ENCODE measurements around the gene PIK3C2A.
A peak's percentile ranks its signal among the peaks of the same experiment; 100 is the strongest.
"Not testable (repeated sequence)": the region's sequence is repeated elsewhere in the genome, so short reads cannot be mapped to it uniquely, and the experiment has no call there.

Gene PIK3C2A, protein sequence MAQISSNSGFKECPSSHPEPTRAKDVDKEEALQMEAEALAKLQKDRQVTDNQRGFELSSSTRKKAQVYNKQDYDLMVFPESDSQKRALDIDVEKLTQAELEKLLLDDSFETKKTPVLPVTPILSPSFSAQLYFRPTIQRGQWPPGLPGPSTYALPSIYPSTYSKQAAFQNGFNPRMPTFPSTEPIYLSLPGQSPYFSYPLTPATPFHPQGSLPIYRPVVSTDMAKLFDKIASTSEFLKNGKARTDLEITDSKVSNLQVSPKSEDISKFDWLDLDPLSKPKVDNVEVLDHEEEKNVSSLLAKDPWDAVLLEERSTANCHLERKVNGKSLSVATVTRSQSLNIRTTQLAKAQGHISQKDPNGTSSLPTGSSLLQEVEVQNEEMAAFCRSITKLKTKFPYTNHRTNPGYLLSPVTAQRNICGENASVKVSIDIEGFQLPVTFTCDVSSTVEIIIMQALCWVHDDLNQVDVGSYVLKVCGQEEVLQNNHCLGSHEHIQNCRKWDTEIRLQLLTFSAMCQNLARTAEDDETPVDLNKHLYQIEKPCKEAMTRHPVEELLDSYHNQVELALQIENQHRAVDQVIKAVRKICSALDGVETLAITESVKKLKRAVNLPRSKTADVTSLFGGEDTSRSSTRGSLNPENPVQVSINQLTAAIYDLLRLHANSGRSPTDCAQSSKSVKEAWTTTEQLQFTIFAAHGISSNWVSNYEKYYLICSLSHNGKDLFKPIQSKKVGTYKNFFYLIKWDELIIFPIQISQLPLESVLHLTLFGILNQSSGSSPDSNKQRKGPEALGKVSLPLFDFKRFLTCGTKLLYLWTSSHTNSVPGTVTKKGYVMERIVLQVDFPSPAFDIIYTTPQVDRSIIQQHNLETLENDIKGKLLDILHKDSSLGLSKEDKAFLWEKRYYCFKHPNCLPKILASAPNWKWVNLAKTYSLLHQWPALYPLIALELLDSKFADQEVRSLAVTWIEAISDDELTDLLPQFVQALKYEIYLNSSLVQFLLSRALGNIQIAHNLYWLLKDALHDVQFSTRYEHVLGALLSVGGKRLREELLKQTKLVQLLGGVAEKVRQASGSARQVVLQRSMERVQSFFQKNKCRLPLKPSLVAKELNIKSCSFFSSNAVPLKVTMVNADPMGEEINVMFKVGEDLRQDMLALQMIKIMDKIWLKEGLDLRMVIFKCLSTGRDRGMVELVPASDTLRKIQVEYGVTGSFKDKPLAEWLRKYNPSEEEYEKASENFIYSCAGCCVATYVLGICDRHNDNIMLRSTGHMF (N-terminal part only)

DNA sequence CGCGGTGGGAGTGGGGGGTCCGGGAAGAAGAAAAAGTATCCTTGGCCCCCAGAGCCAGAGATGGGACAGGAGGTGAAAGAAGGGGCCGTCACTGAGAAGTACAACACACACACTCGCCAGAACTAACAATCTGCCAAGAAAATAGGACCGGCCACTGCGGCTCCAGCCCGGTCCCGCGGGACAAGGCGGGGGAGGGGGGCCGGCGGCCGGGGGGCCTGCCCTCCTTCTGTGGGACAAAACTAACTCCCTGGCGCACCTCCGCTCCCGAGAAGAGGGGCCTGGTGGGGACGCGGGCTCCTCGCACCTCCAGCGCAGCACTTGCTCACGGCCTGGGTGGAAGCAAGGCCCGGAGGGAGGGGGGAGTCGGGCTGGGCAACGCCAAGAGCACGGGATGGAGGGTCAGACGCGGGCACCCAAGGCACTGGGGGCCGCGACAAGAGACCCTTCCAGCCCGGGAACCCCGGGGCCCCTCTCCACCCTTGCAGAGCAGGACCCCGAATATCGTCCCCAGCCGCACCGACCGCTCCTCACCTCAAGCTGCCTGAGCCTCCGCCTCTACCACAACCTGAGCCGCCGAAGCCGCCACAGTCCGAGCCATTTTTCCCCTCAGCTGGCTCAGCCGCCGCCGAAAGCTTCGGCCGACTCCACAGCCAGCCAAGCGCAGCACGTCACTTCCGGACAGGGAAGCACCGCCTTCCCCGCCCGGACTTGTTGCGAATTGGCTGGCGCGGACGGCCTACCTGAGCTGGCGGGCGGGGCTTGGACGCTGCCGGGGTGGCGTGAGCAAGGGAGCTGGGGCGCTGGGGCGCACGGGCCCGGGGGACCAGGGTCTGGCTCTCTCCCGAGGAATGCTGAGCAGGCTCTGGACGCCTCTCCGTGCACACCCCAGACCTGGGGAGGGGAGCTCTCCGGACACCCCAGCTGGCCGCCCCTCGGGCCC lies at the start of gene PIK3C2A:
PIK3C2A (minus strand) TSS at position 670 of the 940 bp plus-strand sequence. CDS start 38,245 bp downstream, outside the sequence.
- DNase-seq, result peak; percentile 92 to 94

- no peak for DNase-seq
Measured at GRCh38 chr11:17257196-17257595, 49.4 kb upstream of the PIK3C2A start.

DNA sequence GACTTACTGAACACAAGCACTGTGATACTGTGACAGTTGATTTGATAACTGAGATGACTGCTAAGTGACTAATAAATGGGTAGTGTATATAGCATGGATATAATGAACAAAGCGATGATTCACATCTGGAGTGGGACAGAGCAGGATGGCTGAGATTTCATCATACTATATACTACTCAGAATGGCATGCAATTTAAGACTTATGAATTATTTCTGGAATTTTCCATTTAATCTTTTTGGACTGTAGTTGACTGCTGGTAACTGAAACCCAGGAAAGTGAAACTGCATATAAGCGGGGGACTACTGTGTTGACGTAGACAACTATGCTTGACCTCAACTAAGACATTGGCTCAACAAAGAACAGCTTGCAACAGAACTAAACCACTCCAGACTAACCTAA lies 48.7 kb upstream of the PIK3C2A start:
- no peak for DNase-seq

DNA sequence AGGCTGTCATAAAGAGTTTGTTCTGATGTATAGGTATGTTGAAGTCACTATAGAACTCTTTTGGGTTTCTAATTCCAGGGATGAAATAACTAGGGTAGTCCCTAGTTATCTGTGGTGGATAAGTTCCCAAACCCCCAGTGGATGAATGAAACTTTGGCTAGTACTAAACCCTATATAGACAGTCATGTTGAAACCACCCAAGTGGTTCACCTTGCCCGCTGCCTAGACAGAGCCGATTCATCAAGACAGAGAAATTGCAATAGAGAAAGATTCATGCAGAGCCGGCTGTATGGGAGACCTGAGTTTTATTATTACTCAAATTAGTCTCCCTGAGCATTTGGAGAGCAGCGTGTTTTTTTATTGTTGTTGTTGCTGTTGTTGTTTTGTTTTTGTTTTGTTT lies 44.9 kb upstream of the PIK3C2A start:
- no peak for DNase-seq

DNA sequence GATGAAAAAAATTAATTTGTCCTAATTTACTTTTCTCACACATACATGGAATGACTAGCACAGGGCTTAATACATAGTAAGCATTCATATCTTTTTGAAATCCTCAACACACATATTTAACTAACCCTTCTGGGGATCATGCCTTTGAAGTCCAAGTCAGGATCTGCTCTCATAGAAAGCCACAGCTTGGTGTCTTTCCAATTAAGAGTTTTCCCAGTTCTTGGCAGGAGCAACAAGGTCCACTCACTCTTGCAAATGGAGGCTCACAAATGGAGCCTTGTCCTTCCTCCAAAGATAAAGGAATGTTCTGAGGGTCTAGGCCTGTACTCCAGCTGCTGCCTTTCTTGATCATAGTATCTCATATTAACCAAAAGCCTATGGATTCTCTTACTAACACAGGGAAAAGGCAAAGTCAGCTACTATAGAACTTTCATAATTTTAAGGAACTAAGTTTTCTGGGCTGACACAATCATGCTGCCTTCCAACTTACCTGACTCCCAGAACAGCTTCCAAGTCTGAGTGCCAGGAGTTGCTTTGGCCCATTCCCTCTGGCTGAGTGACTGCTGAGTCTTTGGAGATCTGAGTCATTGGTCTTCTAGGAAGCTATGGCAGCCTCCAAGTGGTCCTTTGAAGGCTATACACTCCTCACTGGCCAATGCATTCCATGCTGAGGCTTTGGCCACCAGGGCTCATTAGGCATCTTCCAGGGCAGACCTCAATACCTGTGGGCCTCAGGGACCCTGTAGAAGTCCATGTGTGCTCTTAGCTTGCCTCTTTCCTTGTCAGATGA lies 43.0 kb upstream of the PIK3C2A start:
- no peak for DNase-seq

DNA sequence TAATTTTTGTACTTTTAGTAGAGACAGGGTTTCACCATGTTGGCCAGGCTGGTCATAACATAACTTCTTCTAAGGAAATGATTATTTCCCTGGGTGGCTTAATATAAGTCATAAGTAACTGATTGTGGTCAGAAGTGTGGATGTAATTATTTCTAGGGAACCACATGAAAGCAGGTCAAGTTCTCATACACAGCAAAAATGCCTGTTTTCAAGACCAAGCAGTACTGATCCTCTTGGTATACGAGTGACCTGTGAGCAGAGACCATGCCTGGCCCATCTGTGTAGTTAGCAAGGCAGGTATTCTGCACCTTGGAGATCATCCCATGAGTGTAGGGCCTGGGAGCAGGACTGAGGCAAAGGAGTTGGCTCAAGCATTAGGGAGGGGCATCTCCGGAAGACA lies 36.3 kb upstream of the PIK3C2A start:
- no peak for DNase-seq

DNA sequence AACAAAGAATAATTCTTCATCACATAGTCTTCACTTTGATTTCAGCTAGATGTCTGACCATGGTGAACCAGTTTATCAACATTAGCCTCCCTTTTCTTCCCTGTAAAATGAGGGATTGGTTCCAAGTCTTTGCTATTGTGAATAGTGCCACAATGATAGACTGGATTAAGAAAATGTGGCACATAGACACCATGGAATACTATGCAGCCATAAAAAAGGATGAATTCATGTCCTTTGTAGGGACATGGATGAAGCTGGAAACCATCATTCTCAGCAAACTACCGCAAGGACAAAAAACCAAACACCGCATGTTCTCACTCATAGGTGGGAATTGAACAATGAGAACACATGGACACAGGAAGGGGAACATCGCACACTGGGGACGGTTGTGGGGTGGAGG lies 35.2 kb upstream of the PIK3C2A start:
- not testable (repeated sequence) for DNase-seq

DNA sequence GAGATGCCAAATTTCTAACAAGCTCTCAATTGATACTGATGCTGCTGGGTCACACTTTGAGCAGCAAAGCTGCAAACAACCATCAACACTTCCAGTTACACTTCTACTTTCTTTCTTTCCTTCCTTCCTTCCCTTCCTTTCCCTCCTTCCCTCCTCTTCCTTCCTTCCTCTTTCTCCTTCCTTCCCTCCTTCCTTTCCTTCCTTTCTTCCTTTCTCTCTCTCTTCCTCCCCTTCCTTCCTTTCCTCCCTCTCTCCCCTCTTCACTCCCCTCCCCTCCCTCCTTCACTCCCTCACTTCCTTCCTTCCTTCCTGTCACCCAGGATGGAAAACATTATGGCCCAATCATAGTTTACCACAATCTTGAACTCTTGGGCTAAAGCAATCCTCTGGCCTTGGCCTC lies 33.0 kb upstream of the PIK3C2A start:
- no peak for DNase-seq

- DNase-seq, result not testable (repeated sequence)
Measured at GRCh38 chr11:17239927-17240326, 32.1 kb upstream of the PIK3C2A start.

- DNase-seq, result no peak
Measured at GRCh38 chr11:17238377-17238776, 30.6 kb upstream of the PIK3C2A start.

- no peak for DNase-seq
Measured at GRCh38 chr11:17233101-17233500, 25.3 kb upstream of the PIK3C2A start.

- DNase-seq, result peak in 1 of 2 donors; percentile 43
Measured at GRCh38 chr11:17230867-17231851, 23.4 kb upstream of the PIK3C2A start.

- no peak for DNase-seq
Measured at GRCh38 chr11:17229481-17230152, 21.8 kb upstream of the PIK3C2A start.

- not testable (repeated sequence) for DNase-seq
Measured at GRCh38 chr11:17228186-17228925, 20.6 kb upstream of the PIK3C2A start.

- no peak for DNase-seq
Measured at GRCh38 chr11:17224727-17225126, 16.9 kb upstream of the PIK3C2A start.

- DNase-seq, result no peak
Measured at GRCh38 chr11:17221968-17222367, 14.2 kb upstream of the PIK3C2A start.

DNA sequence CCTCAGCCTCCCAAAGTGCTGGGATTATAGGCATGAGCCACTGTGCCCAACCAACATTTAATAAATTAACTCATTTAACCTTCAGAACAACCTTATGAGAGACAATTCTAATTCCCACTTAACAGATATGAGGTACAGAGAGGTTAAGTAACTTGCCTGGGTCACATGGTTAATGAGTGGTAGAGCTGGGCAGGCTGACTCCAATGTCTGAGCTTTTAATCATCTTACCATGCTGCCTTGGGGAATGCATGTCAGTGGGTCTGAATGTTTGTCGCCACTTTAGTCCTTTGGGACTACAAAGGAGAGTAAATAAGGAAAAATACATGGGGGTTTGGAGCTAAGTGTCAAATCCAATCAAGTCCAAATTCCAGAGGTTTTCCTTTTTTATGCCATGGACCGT lies 11.2 kb upstream of the PIK3C2A start:
- DNase-seq, result no peak

DNA sequence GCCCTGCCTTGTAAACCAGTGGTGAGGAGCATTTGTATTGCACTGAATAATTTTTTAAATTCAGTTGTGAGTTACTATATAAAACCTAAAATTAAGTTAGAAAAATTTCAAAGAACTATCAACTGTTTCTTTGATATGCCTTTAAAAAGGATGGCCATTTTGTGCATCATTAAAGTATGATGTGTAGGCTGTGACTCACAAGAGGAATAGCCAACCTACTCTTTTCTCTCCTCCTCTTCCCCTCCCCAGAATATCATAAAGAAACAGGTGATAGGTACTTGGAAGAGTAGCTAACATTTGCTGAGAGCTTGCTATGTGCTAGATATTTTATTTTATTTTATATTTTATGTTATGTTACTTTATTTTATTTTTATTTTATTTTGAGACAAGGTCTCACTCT lies 10.6 kb upstream of the PIK3C2A start:
- no peak for DNase-seq
